Effector memory CD8-positive, alpha-beta T cell (primary cell): ENCODE results near the gene DUSP28.

ENCODE experiments used
- ATAC-seq: fragments of 150-1000 bp; cut with Tn5 transposase; replicated peaks from 2 replicates; pipeline ENCODE4 v1.10.0; 2021; ENCODE audit warnings: mild to moderate bottlenecking, moderate library complexity
- DNase-seq, 3 experiments: peaks; one replicate each; pipeline ENCODE4 v3.0.0; 2021
- H3K27ac Mint-ChIP-seq, 2 donors: one replicate each; pipeline ENCODE4 v1.8.0; 2022; ENCODE audit warnings: mild to moderate bottlenecking in 2 of 2, mixed read lengths in 2 of 2, moderate library complexity in 2 of 2
- H3K27me3 Mint-ChIP-seq, 2 donors: one replicate each; pipeline ENCODE4 v1.8.0; 2022; ENCODE audit warnings: mixed read lengths in 2 of 2
- H3K36me3 Mint-ChIP-seq: one replicate; pipeline ENCODE4 v1.8.0; 2022; ENCODE audit warnings: mild to moderate bottlenecking, moderate library complexity, mixed read lengths; ENCODE audit not compliant: insufficient read depth
- H3K4me1 Mint-ChIP-seq, 2 donors: one replicate each; pipeline ENCODE4 v1.8.0; 2022; ENCODE audit warnings: low read depth in 2 of 2, mixed read lengths in 2 of 2
- H3K4me3 Mint-ChIP-seq, 2 donors: one replicate each; pipeline ENCODE4 v1.8.0; 2022; ENCODE audit warnings: mild to moderate bottlenecking in 2 of 2, mixed read lengths in 2 of 2, moderate library complexity in 2 of 2
- H3K9me3 Mint-ChIP-seq, 2 donors: one replicate each; pipeline ENCODE4 v1.8.0; 2022; ENCODE audit warnings: mixed read lengths in 2 of 2

Gene DUSP28

DNA sequence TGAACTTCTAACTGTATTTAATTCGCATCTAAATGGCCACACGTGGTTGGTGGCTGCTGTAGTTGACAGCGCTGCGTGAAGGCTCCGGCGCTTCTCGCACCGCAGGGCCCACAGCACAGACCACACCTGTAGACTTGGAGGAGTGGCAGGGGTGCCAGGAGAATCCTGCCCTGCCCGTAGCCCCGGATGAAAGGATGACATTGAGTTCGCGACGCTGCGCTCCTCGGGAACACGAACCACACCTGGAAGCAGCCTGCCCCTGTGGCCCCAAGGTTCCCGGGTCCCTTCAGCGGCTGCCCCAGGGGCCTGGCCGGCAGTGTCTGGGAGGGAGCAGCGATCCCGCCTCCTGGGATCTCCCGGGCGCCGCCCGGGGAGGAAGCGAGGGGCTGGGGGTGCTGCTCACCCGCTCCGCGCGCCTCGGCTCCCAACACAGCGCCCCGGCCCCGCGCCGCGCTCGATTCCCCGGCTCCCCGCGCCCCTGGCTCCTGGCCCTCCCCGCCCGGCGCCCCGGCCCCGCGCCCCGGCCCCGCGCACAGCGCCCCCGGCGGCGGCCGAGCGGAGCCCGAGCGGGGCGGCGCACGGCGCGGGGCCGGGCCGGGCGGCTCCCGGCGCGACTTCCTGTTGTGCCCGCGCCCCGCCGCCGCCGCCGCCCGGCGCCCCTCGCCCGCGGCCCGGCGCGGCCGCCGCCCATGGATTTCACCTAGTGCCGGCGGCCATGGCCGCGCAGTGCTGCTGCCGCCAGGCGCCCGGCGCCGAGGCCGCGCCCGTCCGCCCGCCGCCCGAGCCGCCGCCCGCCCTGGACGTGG lies 7.9 kb downstream of the DUSP28 start, which contains the start of gene RNPEPL1:
Gene RNPEPL1 (plus strand): TSS at position 613 of the 806 bp plus-strand sequence. CDS start 103 bp downstream, at position 716.
- Mint-ChIP-seq H3K4me1 (peaks cover 63 to 66% of the 10 kb centered on the region in 2 donors), H3K36me3 (peaks cover 41% of the 10 kb centered on the region), H3K4me3 (peak within 1 kb of the TSS; percentile 86 to 97), H3K27me3 (no peaks in the 10 kb centered on the region), H3K9me3 (no peaks in the 10 kb centered on the region), H3K27ac (peak within 1 kb of the TSS; percentile 97 to 99)
- ATAC-seq (peak; percentile 26), DNase-seq (peak; percentile 45 to 54 (median 50))

DNA sequence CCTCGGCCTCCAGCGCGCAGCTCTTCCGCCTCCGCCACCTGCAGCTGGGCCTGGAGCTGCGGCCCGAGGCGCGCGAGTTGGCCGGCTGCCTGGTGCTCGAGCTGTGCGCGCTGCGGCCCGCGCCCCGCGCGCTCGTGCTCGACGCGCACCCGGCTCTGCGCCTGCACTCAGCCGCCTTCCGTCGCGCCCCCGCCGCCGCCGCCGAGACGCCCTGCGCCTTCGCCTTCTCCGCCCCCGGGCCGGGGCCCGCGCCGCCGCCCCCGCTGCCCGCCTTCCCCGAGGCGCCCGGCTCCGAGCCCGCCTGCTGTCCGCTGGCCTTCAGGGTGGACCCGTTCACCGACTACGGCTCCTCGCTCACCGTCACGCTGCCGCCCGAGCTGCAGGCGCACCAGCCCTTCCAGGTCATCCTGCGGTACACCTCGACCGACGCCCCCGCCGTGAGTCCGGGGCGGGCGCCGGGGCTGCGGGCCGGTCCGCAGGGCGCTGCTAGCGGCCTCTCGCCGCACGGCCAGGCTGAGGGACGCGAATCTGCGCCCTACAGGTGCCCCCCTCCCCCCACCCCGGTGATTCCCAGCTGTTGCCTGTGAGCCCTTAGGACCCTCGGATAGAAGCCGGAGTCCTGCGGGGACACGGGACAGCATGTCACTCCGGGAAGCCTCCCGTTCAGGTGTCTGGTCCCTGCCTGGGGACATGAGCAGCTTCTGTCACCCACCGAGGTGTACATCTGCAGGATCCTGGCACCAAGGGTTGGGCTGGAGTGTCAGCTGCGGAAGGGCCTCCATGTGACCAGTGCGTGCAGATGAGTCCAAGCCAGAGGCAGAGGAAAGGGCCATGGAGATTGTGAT lies 8.7 kb downstream of the DUSP28 start:
- DNase-seq (peak; percentile 55 to 68 (median 59)), ATAC-seq (peak; percentile 16)
- peak overlapping the region; percentile 72 to 92 for H3K27ac Mint-ChIP-seq
- peaks cover 41% of the 10 kb centered on the region for H3K36me3 Mint-ChIP-seq
- H3K27me3 Mint-ChIP-seq, result no peaks in the 10 kb centered on the region
- peak overlapping the region; percentile 85 to 86 for H3K4me3 Mint-ChIP-seq
- peaks cover 59 to 62% of the 10 kb centered on the region in 2 donors for H3K4me1 Mint-ChIP-seq
- no peaks in the 10 kb centered on the region for H3K9me3 Mint-ChIP-seq

DNA sequence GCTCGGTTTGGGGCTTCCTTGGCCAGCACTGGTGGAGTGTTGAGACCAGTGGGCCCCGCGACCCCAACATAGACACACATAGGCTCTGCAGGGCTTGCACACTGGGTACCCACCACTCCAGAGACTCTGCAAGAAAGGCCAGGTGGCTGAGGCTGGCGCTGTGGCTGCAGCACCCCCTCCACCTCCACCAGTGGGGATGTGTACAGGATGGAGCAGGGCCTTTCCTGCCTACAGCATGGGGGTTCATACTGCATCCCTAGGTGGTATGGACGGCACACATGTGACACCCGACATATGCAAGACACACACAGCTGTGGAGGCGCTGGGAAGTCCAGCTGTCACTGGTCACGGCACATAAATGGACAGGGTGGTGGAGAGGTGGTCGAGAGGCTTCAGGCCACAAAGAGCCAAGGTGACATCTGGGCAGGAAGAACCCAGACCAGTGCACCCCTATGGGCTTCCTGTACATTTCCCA lies 9.4 kb downstream of the DUSP28 start:
- H3K36me3 Mint-ChIP-seq, result peaks cover 39% of the 10 kb centered on the region
- no peaks in the 10 kb centered on the region for H3K27me3 Mint-ChIP-seq
- H3K27ac Mint-ChIP-seq, result peak overlapping the region; percentile 72 to 92
- no peak for DNase-seq
- peak overlapping the region; percentile 85 to 86 for H3K4me3 Mint-ChIP-seq
- H3K4me1 Mint-ChIP-seq, result peaks cover 55 to 56% of the 10 kb centered on the region in 2 donors
- H3K9me3 Mint-ChIP-seq, result no peaks in the 10 kb centered on the region
- ATAC-seq, result no peak

DNA sequence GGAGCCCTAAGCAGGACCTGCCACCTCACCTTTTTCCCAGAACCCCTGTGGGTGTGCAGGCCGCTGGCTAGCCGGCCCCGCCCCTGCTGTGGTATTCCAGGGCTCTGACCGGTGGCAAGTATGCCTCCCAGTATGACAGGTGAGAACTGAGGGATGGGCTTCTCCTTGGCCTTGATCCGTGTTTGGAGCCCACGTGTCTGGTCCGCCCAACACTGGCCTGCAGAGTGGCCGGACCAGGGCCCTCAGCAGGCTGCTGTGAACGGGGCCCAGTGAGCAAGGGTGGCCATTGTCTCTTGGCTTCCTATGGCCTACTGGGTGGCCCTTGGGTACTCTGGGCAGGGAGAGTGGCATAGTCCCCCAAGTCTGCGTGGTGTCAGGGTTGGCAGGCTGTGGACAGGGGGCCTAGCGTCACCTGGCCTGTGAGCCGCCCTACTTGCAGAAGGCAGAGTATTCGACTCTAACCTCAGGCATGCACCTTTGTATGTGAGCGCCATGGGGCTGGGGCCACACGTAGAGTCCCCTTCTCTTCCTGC lies 9.9 kb downstream of the DUSP28 start:
- DNase-seq, result no peak
- peaks cover 50 to 51% of the 10 kb centered on the region in 2 donors for H3K4me1 Mint-ChIP-seq
- no peaks in the 10 kb centered on the region for H3K9me3 Mint-ChIP-seq
- peak overlapping the region; percentile 85 to 86 for H3K4me3 Mint-ChIP-seq
- peaks cover 34% of the 10 kb centered on the region for H3K36me3 Mint-ChIP-seq
- H3K27me3 Mint-ChIP-seq, result no peaks in the 10 kb centered on the region
- H3K27ac Mint-ChIP-seq, result peak overlapping the region; percentile 73 to 92
- no peak for ATAC-seq

DNA sequence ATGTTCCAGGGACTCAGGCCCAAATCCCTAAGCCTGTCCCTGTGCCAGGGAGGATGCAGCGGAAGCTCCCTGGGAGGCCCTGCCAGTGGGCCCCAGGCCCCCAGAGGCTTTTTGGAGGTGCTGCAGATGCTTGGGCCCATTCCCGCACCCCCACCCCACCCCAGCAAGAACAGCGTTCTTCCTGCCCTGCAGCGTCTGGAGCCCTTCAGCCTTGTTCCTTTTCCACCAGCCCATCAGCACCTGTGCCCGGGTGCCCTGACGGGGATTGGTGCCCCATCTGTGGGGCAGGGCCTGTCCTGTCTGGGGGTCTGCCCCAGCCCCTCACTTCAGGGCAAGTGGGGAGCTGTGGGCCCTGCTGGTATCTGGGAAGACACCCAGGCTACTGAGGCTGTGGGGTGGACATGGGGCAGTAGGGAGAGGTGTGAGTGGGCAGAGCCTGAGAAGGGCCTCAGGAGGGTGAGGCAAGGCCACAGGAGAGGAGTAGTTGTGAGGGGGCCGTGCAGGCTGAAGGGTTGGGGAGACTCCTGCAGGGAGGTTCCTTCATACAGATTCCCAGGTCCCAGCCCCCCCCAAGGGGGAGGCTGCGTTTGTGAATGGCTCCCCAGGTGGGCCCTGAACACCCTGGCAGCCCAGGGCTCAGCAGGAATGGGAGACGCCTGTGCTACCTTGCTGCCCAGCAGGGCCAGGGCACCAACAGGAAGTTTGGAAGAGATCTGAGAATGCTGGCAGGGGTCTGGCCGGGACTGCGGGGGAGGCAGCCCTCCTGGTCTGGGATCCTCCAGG lies 10.6 kb downstream of the DUSP28 start:
- peak overlapping the region; percentile 85 to 86 for H3K4me3 Mint-ChIP-seq
- peak overlapping the region; percentile 73 to 92 for H3K27ac Mint-ChIP-seq
- ATAC-seq (no peak), DNase-seq (no peak)
- H3K27me3 Mint-ChIP-seq, result no peaks in the 10 kb centered on the region
- no peaks in the 10 kb centered on the region for H3K9me3 Mint-ChIP-seq
- peaks cover 44% of the 10 kb centered on the region in 2 donors for H3K4me1 Mint-ChIP-seq
- H3K36me3 Mint-ChIP-seq, result peaks cover 28% of the 10 kb centered on the region

DNA sequence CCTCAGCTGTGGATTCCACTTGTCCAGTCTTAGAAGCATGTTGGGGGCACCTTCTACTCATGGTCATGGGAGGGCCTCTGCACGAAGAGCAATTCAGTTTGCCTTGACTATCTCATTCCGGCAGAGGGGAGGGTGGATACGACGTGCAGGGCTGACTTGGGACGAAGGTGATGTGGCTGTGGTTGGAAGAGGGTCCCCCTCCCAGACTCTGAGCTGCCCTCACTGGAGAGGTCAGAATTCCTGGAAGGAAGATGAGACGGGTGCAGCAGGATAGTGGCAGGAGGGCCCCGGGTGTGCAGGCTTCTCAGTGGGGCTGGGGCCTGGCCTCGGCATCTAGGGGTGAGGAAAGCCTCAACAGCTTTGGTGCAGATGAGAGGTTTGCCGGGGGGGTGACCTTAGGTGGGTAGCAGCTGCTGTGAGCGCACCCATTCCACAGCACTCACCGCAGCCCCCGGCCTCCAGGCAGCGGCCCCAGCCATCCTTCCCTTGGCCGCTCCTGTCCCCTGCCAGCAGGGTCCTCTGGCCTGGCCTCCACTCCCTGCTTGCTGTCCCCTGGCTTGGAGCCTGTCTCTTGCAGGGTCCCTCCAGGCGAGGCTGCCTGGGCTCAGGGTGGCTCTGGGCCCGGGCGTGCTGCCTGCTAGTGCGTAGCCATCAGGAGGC lies 11.3 kb downstream of the DUSP28 start:
- H3K27me3 Mint-ChIP-seq, result no peaks in the 10 kb centered on the region
- H3K4me3 Mint-ChIP-seq, result peak overlapping the region; percentile 85 to 86
- no peak for DNase-seq
- H3K4me1 Mint-ChIP-seq, result peaks cover 40% of the 10 kb centered on the region in 2 donors
- no peaks in the 10 kb centered on the region for H3K9me3 Mint-ChIP-seq
- H3K36me3 Mint-ChIP-seq, result peaks cover 20% of the 10 kb centered on the region
- H3K27ac Mint-ChIP-seq, result peak overlapping the region; percentile 25 to 92
- ATAC-seq, result no peak

DNA sequence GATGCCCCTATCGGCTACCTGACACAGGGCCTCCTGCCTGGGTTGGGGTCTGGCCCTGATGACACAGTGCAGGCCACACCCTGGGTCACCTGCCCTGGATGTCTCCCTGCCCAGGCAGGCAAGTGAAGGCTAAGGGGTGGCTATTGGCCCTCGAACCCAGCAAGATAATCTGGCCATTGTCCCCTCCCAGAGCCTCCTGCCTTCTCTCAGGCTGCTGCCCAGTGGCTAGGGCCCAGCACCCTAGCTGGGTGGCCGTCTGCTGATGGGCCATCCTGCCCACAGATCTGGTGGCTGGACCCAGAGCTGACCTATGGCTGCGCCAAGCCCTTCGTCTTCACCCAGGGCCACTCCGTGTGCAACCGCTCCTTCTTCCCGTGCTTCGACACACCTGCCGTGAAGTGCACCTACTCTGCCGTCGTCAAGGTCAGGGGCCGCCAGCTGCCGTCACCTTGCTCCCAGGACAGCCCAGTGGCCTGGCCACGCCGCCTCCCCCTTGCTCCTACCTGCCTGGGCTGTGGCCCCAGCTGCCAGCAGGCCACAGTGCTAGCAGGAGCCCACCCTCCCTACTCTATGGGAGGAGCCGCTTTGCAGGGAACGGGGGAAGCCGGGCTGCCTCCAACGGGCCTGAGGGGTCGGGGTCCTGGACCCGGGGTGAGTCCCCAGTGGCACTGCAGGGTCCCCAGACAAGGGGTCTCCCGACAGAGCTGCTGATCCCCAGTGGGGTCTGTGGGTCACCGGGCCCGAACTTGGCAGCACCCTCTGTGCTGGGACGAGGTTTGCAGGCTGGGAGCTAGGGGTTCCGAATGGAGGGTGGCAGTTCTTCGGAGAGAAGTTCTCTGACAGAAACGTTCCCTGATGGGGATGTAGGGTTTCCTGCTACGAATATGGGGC lies 12.2 kb downstream of the DUSP28 start:
- Mint-ChIP-seq H3K36me3 (peaks cover 16% of the 10 kb centered on the region), H3K9me3 (no peaks in the 10 kb centered on the region), H3K4me1 (peaks cover 32 to 35% of the 10 kb centered on the region in 2 donors), H3K27ac (peak overlapping the region; percentile 25 to 41), H3K27me3 (no peaks in the 10 kb centered on the region), H3K4me3 (peak overlapping the region in 1 of 2 donors; percentile 86)
- ATAC-seq, result no peak
- no peak for DNase-seq

DNA sequence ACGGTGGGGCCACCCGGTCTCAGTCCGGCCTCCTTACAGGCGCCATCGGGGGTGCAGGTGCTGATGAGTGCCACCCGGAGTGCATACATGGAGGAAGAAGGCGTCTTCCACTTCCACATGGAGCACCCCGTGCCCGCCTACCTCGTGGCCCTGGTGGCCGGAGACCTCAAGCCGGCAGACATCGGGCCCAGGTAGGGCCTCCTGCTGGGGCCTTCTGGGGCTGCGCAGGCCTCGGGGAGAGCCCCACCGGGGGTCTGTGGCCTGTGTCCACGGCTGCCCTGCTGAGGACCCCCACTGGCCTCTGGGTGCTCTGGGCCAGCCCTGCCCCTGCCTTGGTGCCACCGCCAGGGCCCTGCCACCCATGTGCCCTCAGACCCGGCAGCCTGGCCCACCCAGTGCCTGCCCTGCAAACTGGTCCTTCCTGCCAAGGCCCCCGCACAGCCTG lies 12.9 kb downstream of the DUSP28 start:
- no peak overlapping the region for H3K4me3 Mint-ChIP-seq
- ATAC-seq (no peak), DNase-seq (no peak)
- no peak overlapping the region for H3K27ac Mint-ChIP-seq
- H3K9me3 Mint-ChIP-seq, result no peaks in the 10 kb centered on the region
- no peaks in the 10 kb centered on the region for H3K27me3 Mint-ChIP-seq
- H3K4me1 Mint-ChIP-seq, result peaks cover 26 to 30% of the 10 kb centered on the region in 2 donors
- H3K36me3 Mint-ChIP-seq, result peaks cover 15% of the 10 kb centered on the region

DNA sequence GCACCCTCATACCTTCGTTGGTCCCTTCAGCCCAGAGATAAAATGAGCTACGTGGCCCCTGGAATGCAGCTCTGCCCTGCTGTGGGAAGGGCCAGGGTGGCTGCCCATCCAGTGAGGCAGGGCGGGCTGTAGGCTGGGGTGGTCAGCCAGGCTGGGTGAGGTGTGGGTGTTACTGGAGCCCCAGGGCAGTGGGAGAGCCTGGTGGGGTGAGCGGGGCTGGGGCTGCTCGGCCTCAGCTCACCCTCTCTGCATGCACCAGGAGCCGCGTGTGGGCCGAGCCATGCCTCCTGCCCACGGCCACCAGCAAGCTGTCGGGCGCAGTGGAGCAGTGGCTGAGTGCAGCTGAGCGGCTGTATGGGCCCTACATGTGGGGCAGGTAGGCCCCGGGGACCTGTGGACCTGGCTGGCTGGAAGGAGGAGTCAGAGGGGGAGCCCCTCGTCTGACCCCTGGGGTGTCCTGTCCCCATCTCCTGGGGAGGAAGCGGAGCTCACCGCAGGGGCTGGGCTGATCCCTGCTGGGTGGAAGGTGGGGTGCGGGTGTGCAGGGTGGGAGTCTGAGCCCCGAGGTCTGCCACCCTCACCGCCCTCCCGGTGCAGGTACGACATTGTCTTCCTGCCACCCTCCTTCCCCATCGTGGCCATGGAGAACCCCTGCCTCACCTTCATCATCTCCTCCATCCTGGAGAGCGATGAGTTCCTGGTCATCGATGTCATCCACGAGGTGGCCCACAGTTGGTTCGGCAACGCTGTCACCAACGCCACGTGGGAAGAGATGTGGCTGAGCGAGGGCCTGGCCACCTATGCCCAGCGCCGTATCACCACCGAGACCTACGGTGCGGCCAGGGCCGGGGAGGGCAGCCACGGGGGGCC lies 13.6 kb downstream of the DUSP28 start:
- no peaks in the 10 kb centered on the region for H3K9me3 Mint-ChIP-seq
- no peak overlapping the region for H3K4me3 Mint-ChIP-seq
- H3K36me3 Mint-ChIP-seq, result peaks cover 21% of the 10 kb centered on the region
- ATAC-seq, result no peak
- H3K4me1 Mint-ChIP-seq, result peaks cover 30 to 31% of the 10 kb centered on the region in 2 donors
- no peaks in the 10 kb centered on the region for H3K27me3 Mint-ChIP-seq
- DNase-seq, result no peak
- no peak overlapping the region for H3K27ac Mint-ChIP-seq

DNA sequence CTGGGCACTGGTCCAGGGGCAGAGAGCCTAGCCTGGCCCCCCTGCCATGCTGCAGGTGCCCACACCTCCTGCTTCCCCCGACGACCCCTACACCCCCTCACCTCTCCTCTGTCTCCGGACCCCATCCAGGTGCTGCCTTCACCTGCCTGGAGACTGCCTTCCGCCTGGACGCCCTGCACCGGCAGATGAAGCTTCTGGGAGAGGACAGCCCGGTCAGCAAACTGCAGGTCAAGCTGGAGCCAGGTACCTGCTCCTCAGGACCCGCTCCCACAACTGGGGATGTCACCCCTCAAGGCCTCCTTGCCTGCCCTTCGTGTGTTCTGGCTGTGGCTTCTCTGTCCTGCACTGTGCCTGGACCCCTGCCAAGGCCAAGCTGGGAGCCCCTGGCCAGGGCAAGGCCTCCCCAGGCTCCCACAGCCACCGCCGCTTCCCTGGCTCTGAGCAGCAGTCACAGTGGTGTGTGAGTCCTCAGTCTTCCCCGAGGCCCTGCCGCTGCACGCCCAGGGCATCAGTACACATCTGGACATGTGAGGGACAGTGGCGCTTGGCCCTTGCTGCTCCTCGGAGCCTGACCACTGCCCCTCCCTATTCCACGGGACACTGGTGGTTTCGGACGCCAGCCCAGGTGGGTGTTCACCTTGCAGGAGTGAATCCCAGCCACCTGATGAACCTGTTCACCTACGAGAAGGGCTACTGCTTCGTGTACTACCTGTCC lies 14.4 kb downstream of the DUSP28 start:
- H3K4me1 Mint-ChIP-seq, result peaks cover 33 to 34% of the 10 kb centered on the region in 2 donors
- no peak for DNase-seq

More for the DNA sequence above, 14.4 kb downstream of the DUSP28 start:
- no peaks in the 10 kb centered on the region for H3K9me3 Mint-ChIP-seq
- H3K27ac Mint-ChIP-seq, result peak overlapping the region in 1 of 2 donors; percentile 80
- no peak overlapping the region for H3K4me3 Mint-ChIP-seq
- H3K27me3 Mint-ChIP-seq, result no peaks in the 10 kb centered on the region
- H3K36me3 Mint-ChIP-seq, result peaks cover 21% of the 10 kb centered on the region
- no peak for ATAC-seq
